HepG2 (cell line): ENCODE data around the gene RBP3. TPM values are rescaled to one million over a fixed set of nuclear protein-coding genes. Genes with fewer than 3 reads are reported as not detected.

Experiments used
- ATAC-seq: fragments of 200-7000 bp; cut with Tn5 transposase; 3 replicates; pipeline ENCODE4 v1.9.1; 2020; ENCODE audit warnings: mild to moderate bottlenecking, moderate library complexity
- BruUV-seq: library from RNA; stranded (reverse); fragments of 400-500 nt; replicated peaks from 2 replicates; lab custom pipeline; 2021; lab: Mats Ljungman, UMichigan
- CTCF ChIA-PET: fragments of 300-600 bp; formaldehyde crosslinking; extraction: SDS; loops from one replicate; lab custom pipeline; 2021; ENCODE audit warnings: low total read pairs, inconsistent platforms, low intra/inter-chr PET ratio; lab: Yijun Ruan, JAX
- POLR2A ChIA-PET: fragments of 350-600 bp; sonication (Branson Sonifier 250); formaldehyde crosslinking; loops from one replicate; lab custom pipeline; 2020; ENCODE audit warnings: antibody characterized with exemption, inconsistent platforms; lab: Yijun Ruan, JAX
- DNase-seq: peaks from one replicate; pipeline ENCODE4 v3.0.0-alpha.2; 2015; ENCODE audit warnings: low spot score
- FAIRE-seq: peaks from 3 replicates; lab custom pipeline; 2011; peaks lifted over from hg19 to GRCh38; lab: Jason Lieb, UNC
- H2AFZ ChIP-seq: one replicate; pipeline ENCODE4 v1.6.1; 2011; ENCODE audit warnings: low read length, inconsistent platforms
- H3K27ac ChIP-seq: fragments of 300-600 bp; 3 replicates; pipeline ENCODE4 v1.8.0; 2011; ENCODE audit warnings: mixed run types, mild to moderate bottlenecking, mixed read lengths, low read length, inconsistent platforms; ENCODE audit not compliant: insufficient read depth; ENCODE audit errors: extremely low read length
- H3K27me3 ChIP-seq, 2 experiments: fragments of 200-600 bp in 1 of 2; 2 replicates in 1 of 2; 3 replicates in 1 of 2; pipeline versions ENCODE4 v1.6.0 to v1.8.0; 2011; ENCODE audit warnings: low read length in 2 of 2, mild to moderate bottlenecking in 2 of 2, moderate library complexity in 2 of 2, inconsistent platforms in 1 of 2; ENCODE audit not compliant: insufficient read depth in 2 of 2, control insufficient read depth in 1 of 2
- H3K36me3 ChIP-seq, 2 experiments: fragments of 200-600 bp in 1 of 2; replicated peaks in 1 of 2; 2 replicates in 1 of 2; 3 replicates in 1 of 2; pipeline versions ENCODE4 v1.5.1 to v1.8.0; 2011; ENCODE audit warnings: low read length in 2 of 2, inconsistent platforms in 1 of 2; ENCODE audit not compliant: insufficient read depth in 2 of 2, control insufficient read depth in 1 of 2
- H3K4me1 ChIP-seq: 2 replicates; pipeline ENCODE4 v1.5.1; 2012; ENCODE audit warnings: low read length, inconsistent platforms; ENCODE audit not compliant: insufficient read depth
- H3K4me2 ChIP-seq: 2 replicates; pipeline ENCODE4 v1.6.0; 2011; ENCODE audit warnings: low read depth, low read length, inconsistent platforms
- H3K4me3 ChIP-seq, 3 experiments: fragments of 200-600 bp in 1 of 3; sonication (generic), shearing (Covaris generic) in 1 of 3; replicated peaks in 1 of 3; 2 replicates each; pipeline ENCODE4 v1.5.1; 2011 to 2016; ENCODE audit warnings: low read length in 3 of 3, inconsistent platforms in 2 of 3, low read depth in 2 of 3, mild to moderate bottlenecking in 2 of 3, control low read depth in 1 of 3, mixed read lengths in 1 of 3; ENCODE audit not compliant: insufficient read depth in 1 of 3
- H3K79me2 ChIP-seq: one replicate; pipeline ENCODE4 v1.6.1; 2011; ENCODE audit warnings: low read length, inconsistent platforms; ENCODE audit not compliant: insufficient read depth
- H3K9ac ChIP-seq: 2 replicates; pipeline ENCODE4 v1.6.0; 2011; ENCODE audit warnings: mild to moderate bottlenecking, low read depth, low read length, inconsistent platforms; ENCODE audit not compliant: insufficient read depth
- H3K9me3 ChIP-seq: 2 replicates; pipeline ENCODE4 v1.5.1; 2012; ENCODE audit warnings: mild to moderate bottlenecking, low read length
- H4K20me1 ChIP-seq: 2 replicates; pipeline ENCODE4 v1.6.0; 2011; ENCODE audit warnings: inconsistent platforms, mild to moderate bottlenecking, low read length, moderate library complexity; ENCODE audit not compliant: insufficient read depth
- FOXJ3 ChIP-seq: sonication (generic); formaldehyde crosslinking; IDR thresholded peaks from 2 replicates; pipeline ENCODE4 v1.4.0; 2020; ENCODE audit warnings: missing genetic modification reagents, mild to moderate bottlenecking, borderline replicate concordance
- HBP1 ChIP-seq: IDR thresholded peaks from 2 replicates; pipeline ENCODE4 v1.6.1; 2016; ENCODE audit warnings: low read depth, control low read depth
- MTA1 ChIP-seq: sonication (generic); formaldehyde crosslinking; IDR thresholded peaks from 2 replicates; pipeline ENCODE4 v1.4.0; 2020; ENCODE audit warnings: missing genetic modification reagents, mild to moderate bottlenecking, borderline replicate concordance
- REL ChIP-seq: sonication (generic); formaldehyde crosslinking; conservative IDR thresholded peaks from 2 replicates; pipeline ENCODE4 v1.8.0; 2022; ENCODE audit warnings: mild to moderate bottlenecking, missing genetic modification reagents, moderate library complexity
- SMARCC2 ChIP-seq: fragments of 450-650 bp; IDR thresholded peaks from 2 replicates; pipeline ENCODE4 v1.6.1; 2017; ENCODE audit warnings: antibody characterized with exemption, mild to moderate bottlenecking
- TCF12 ChIP-seq, 2 experiments: fragments of 450-650 bp in 1 of 2; sonication (generic) in 1 of 2; formaldehyde crosslinking in 1 of 2; IDR thresholded peaks; 2 replicates each; pipeline versions ENCODE4 v1.6.1 to v1.8.0; 2017 to 2022; ENCODE audit warnings: antibody characterized with exemption in 1 of 2, mild to moderate bottlenecking in 1 of 2, missing genetic modification reagents in 1 of 2, moderate library complexity in 1 of 2
- ZBTB44 ChIP-seq: sonication (generic); formaldehyde crosslinking; IDR thresholded peaks from 2 replicates; pipeline ENCODE4 v1.4.0; 2020; ENCODE audit warnings: missing genetic modification reagents
- ZMYM2 ChIP-seq: sonication (generic); formaldehyde crosslinking; IDR thresholded peaks from 2 replicates; pipeline ENCODE4 v1.8.0; 2022; ENCODE audit warnings: mild to moderate bottlenecking, missing genetic modification reagents
- ZNF12 ChIP-seq: sonication (generic); formaldehyde crosslinking; IDR thresholded peaks from 2 replicates; pipeline ENCODE4 v1.5.0; 2020; ENCODE audit warnings: missing genetic modification reagents
- ZNF274 ChIP-seq: sonication (generic); formaldehyde crosslinking; IDR thresholded peaks from 2 replicates; pipeline ENCODE4 v1.5.1; 2020; ENCODE audit warnings: mild to moderate bottlenecking, missing genetic modification reagents
- ZNF614 ChIP-seq: IDR thresholded peaks from 2 replicates; pipeline ENCODE4 v1.6.1; 2018; ENCODE audit warnings: missing biosample characterization, missing genetic modification reagents, inconsistent platforms, borderline replicate concordance
- ZNF7 ChIP-seq: IDR thresholded peaks from 2 replicates; pipeline ENCODE4 v1.6.1; 2016; ENCODE audit warnings: missing biosample characterization, missing genetic modification reagents
- ZNF891 ChIP-seq: sonication (generic); formaldehyde crosslinking; IDR thresholded peaks from 2 replicates; pipeline ENCODE4 v1.5.0; 2020; ENCODE audit warnings: mild to moderate bottlenecking, missing genetic modification reagents
- WGBS: methylation state at CpG from one replicate; pipeline ENCODE4 v1.1.6; 2017; ENCODE audit warnings: low lambda C conversion rate; 5-methylcytosine and 5-hydroxymethylcytosine counted together
- in situ Hi-C: cut with HindIII; loops from 2 replicates; pipeline ENCODE4 v1.10.0; 2017; ENCODE audit warnings: low pct_unique_long_range_greater_than_20kb; ENCODE audit not compliant: extremely low pct_ligation_motif_present
- intact Hi-C: fragments of 100-400 bp; cut with micrococcal nuclease; formaldehyde crosslinking; loops from one replicate; pipeline ENCODE4 v1.10.0; 2022; ENCODE audit not compliant: unreplicated experiment
- polyA plus RNA-seq, 8 experiments: library from polyadenylated mRNA; depleted of rRNA in 3 of 8; stranded (reverse) in 7 of 8; unstranded in 1 of 8; fragments of >200 nt; fragmentation: Illumina TruSeq in 4 of 8; extraction: Trizol in 4 of 8; gene quantifications; 2 replicates each; pipeline versions ENCODE4 v1.2.1 to v1.2.3, GENCODE V29; 2011 to 2016; ENCODE audit warnings: low read depth in 4 of 8, missing spikeins in 1 of 8, mixed read lengths in 1 of 8; ENCODE audit not compliant: insufficient read depth in 1 of 8
- total RNA-seq, 5 experiments: library from RNA; depleted of rRNA; stranded (reverse); fragments of >200 nt; fragmentation: Illumina TruSeq; extraction: Trizol; gene quantifications; 2 replicates each; pipeline ENCODE4 v1.2.3, GENCODE V29; 2016; ENCODE audit warnings: low read depth in 1 of 5
- TF ChIP-seq, protein P1 (sequence below): fragments of 450-650 bp; IDR thresholded peaks from 2 replicates; pipeline ENCODE4 v1.6.1; 2016

RBP3 gene
- total and polyA plus RNA-seq, 2 of the 13 experiments (the other 11 are each of a cell fraction or from before 2014, with no cell fraction given), result not detected

DNA sequence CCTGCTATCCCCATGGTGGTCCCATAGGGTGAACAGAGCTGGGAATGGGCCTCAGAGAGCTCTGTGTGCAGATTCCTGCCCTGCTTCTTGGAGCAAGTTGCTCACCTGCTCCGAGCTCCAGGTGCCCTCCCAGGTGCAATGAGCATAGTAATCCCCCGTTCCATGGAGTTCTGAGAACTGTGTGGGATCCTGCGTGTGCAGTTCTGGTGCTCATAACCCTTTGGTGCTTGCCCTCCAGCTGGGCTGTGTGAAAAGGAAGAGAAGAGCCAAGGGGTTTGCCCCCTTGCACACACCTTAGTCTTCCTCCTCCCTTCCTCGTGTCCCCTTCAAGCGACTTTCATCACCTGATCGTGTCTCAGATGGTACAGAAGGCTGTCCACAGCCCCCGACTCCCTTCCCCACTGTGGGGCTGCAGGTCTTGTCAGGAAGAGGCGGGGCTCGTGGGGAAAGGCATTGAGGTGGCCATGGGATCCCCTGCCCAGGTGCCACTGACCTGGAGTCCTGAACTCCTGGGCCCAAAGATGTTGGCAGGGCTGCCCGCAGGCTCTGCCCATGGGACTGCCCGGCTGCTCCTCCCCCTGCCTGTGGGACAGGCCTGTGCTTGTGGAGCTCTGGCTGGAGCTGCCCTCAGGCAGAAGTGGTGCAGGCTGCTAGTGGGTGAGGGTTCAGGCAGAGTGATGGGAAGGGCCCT, 57.8 kb downstream of the RBP3 start:
- peaks cover 38% of the 10 kb centered on the region for H3K4me1 ChIP-seq
- 34% methylated on average over 7 of the region's 11 CpGs for WGBS
- intact Hi-C loops, result no loop called here
- no peak overlapping the region for H3K27ac ChIP-seq
- ChIA-PET POLR2A (no interaction called here), CTCF (no interaction called here)
- ATAC-seq (no peak), DNase-seq (no peak), FAIRE-seq (no peak)
- no peaks in the 10 kb centered on the region for H4K20me1 ChIP-seq
- no peaks in the 10 kb centered on the region for H3K36me3 ChIP-seq
- H2AFZ ChIP-seq, result no peak overlapping the region
- no peak overlapping the region for H3K4me3 ChIP-seq
- no peak overlapping the region for H3K4me2 ChIP-seq
- BruUV-seq, result no TSS peak
- no peaks in the 10 kb centered on the region; a peak in 1 of 5 replicates for H3K27me3 ChIP-seq
- no peak for TF ChIP-seq HBP1 (CRISPR knock-in tag)
- no peak for TF ChIP-seq ZMYM2 (CRISPR knock-in tag)
- TF ChIP-seq ZNF274, result no peak
- TF ChIP-seq SMARCC2, result no peak
- TF ChIP-seq FOXJ3, result no peak
- TF ChIP-seq REL (CRISPR knock-in tag), result no peak
- no peak for TF ChIP-seq MTA1 (CRISPR knock-in tag)
- TF ChIP-seq ZNF7, result no peak
- no peak for TF ChIP-seq ZNF614 (CRISPR knock-in tag)
- TF ChIP-seq ZBTB44 (CRISPR knock-in tag), result no peak
- TF ChIP-seq, protein P1, sequence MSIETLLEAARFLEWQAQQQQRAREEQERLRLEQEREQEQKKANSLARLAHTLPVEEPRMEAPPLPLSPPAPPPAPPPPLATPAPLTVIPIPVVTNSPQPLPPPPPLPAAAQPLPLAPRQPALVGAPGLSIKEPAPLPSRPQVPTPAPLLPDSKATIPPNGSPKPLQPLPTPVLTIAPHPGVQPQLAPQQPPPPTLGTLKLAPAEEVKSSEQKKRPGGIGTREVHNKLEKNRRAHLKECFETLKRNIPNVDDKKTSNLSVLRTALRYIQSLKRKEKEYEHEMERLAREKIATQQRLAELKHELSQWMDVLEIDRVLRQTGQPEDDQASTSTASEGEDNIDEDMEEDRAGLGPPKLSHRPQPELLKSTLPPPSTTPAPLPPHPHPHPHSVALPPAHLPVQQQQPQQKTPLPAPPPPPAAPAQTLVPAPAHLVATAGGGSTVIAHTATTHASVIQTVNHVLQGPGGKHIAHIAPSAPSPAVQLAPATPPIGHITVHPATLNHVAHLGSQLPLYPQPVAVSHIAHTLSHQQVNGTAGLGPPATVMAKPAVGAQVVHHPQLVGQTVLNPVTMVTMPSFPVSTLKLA, result no peak
- TF ChIP-seq TCF12 (IDR thresholded peaks at IDR 0.05), result no peak
- no peak for TF ChIP-seq TCF12 (CRISPR knock-in tag; IDR thresholded peaks at IDR 0.05)
- no peak for TF ChIP-seq ZNF12 (CRISPR knock-in tag)
- no peak for TF ChIP-seq ZNF891
- H3K9me3 ChIP-seq, result no peaks in the 10 kb centered on the region
- no peak overlapping the region for H3K9ac ChIP-seq
- H3K79me2 ChIP-seq, result no peaks in the 10 kb centered on the region
- in situ Hi-C loops, result no loop called here
